PFSK-1 (cell line): Measurements from ENCODE around the gene TAS2R60.

Experiments
- FOXP2 ChIP-seq: optimal IDR thresholded peaks from 2 replicates; pipeline ENCODE3; 2011; ENCODE audit warnings: borderline replicate concordance, control low read depth, inconsistent platforms; ENCODE audit not compliant: insufficient read depth; ENCODE audit errors: extremely low read length, extremely low read depth
- POLR2AphosphoS5 ChIP-seq: IDR thresholded peaks from 2 replicates; pipeline ENCODE4 v1.6.1; 2012; ENCODE audit warnings: low read depth, mild to moderate bottlenecking, control low read depth, low read length, moderate library complexity
- SIN3A ChIP-seq: IDR thresholded peaks from 2 replicates; pipeline ENCODE4 v1.6.1; 2012; ENCODE audit warnings: mild to moderate bottlenecking, low read length, moderate library complexity, borderline replicate concordance; ENCODE audit not compliant: insufficient read depth
- TAF1 ChIP-seq: IDR thresholded peaks from 2 replicates; pipeline ENCODE4 v1.6.1; 2012; ENCODE audit warnings: low read length, control low read depth, borderline replicate concordance; ENCODE audit not compliant: insufficient read depth
- TF ChIP-seq, protein P1 (sequence below), 2 experiments: IDR thresholded peaks; 2 replicates each; pipeline versions ENCODE4 v1.6.1 to v1.8.0; 2011 to 2012; ENCODE audit warnings: low read depth in 2 of 2, low read length in 2 of 2, control low read depth in 1 of 2, inconsistent platforms in 1 of 2, mild to moderate bottlenecking in 1 of 2, moderate library complexity in 1 of 2; ENCODE audit not compliant: insufficient read depth in 1 of 2

The TAS2R60 gene

DNA sequence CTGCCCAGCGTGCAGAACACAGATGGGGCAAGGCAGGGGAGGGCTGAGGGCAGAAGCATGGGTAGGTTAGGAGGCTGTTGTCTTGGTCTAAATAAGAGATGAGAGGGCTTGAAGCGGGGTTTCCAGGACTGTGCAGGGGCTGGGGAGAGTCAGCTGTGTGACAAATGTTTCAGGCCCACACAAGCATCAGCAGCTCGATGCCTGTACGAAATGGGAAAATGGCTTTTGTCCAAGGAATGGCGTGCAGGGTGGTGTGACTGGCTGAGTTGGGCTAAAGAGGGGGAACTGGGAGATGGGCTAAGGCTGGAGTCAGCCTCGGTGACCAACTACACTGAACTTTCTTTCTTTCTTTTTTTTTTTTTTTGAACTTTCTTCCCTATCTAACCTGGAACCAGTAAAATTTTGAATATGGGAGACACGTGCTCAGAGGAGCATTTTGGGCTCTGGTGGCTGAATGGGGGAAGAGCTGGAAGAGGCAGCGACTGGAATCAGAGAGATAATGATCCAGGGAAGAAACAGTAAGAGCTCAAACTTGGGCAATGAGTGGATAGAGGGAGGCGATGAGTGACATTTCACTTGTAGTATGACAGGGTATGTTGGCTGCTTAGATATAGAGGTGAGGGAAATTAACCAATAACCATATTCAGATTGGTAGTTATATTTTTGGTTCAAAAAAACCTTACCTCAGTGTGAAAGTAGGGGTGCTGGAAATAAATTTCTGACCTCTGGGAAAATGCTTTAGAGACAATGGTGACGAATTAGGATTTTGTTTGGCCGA lies 24.4 kb upstream of the TAS2R60 start:
- no peak for TF ChIP-seq POLR2AphosphoS5
- TF ChIP-seq, protein P1, sequence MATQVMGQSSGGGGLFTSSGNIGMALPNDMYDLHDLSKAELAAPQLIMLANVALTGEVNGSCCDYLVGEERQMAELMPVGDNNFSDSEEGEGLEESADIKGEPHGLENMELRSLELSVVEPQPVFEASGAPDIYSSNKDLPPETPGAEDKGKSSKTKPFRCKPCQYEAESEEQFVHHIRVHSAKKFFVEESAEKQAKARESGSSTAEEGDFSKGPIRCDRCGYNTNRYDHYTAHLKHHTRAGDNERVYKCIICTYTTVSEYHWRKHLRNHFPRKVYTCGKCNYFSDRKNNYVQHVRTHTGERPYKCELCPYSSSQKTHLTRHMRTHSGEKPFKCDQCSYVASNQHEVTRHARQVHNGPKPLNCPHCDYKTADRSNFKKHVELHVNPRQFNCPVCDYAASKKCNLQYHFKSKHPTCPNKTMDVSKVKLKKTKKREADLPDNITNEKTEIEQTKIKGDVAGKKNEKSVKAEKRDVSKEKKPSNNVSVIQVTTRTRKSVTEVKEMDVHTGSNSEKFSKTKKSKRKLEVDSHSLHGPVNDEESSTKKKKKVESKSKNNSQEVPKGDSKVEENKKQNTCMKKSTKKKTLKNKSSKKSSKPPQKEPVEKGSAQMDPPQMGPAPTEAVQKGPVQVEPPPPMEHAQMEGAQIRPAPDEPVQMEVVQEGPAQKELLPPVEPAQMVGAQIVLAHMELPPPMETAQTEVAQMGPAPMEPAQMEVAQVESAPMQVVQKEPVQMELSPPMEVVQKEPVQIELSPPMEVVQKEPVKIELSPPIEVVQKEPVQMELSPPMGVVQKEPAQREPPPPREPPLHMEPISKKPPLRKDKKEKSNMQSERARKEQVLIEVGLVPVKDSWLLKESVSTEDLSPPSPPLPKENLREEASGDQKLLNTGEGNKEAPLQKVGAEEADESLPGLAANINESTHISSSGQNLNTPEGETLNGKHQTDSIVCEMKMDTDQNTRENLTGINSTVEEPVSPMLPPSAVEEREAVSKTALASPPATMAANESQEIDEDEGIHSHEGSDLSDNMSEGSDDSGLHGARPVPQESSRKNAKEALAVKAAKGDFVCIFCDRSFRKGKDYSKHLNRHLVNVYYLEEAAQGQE (IDR thresholded peaks at IDR 0.05; ENCODE audit: insufficient read depth in 1 of 2, low read depth in 2 of 2, low read length in 2 of 2): no peak
- no peak for TF ChIP-seq SIN3A
- no peak for TF ChIP-seq FOXP2
- no peak for TF ChIP-seq TAF1

DNA sequence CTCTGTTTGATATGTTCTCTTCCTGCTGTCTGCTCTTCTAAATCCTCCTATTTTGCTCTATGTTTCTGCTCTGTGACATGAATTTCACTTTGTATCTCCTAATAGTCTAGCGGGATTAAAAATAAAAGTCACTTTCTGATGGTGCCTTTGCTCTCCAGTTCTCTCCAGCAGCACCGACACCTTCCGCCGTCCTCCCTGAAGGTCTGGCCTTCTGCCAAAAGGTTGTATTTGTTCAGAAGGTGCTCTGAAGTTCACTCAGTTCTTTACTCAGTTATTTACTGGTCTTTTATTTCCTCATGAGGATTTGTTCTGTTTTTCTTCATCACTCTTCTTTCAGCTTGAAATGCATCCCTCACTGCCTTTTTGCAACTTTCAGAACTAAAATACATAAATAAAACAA lies 23.4 kb upstream of the TAS2R60 start:
- TF ChIP-seq TAF1 (no peak), SIN3A (no peak), FOXP2 (no peak), POLR2AphosphoS5 (no peak)
- TF ChIP-seq, protein P1 (IDR thresholded peaks at IDR 0.05; ENCODE audit: insufficient read depth in 1 of 2, low read depth in 2 of 2, low read length in 2 of 2): no peak

DNA sequence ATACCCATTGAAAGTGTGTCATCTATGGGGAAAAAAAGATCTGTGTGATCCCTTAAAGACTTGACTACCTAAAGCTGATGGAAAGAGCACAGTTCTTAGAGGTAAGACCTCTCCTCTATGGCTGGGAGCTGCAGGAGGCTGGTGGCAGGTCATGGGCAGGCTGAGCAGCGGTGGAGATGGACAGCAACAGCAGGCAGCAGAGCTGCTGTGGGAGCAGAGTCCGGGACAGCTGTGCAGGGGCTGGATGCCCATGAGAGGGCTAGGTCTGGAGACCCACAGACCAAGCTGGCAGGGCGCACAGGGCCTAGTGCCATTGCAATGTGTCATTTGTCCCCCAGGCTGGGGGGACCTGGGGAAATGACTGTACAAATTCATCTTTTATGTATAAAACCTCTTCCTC lies 21.2 kb upstream of the TAS2R60 start:
- TF ChIP-seq TAF1 (no peak), POLR2AphosphoS5 (no peak), FOXP2 (no peak), SIN3A (no peak)
- TF ChIP-seq, protein P1 (IDR thresholded peaks at IDR 0.05; ENCODE audit: insufficient read depth in 1 of 2, low read depth in 2 of 2, low read length in 2 of 2): no peak

DNA sequence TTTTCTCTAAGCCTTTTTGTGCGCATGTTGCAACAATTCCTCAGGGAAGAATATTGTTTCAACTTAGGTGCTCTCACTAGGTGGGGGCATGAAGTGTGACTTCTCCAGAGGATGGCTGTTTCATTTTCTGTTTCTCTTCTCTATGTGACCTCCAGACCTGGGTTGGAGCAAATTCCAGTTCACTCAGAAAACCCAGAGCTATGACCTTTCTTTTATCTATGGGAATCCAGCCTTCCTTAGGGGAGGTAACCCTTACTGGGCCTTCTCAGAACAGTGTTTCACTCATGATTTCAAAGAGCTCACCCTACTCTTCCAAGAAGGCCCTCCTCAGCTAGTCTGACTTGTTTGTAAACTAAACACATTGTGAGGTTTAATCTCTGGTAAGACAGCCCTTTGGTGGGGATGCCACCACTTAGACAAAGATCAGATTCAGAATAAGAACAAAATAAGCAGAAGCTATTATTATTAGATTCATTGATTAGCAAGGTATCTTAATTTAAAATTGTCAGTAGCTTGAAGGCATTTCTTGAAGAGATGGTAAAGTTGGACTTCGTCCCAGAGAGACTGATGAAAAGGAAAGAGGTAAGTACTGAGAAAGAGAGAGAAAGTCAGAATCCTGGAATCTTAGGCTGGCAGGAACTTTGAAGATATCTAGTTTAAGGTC lies 16.6 kb upstream of the TAS2R60 start:
- TF ChIP-seq SIN3A (no peak), POLR2AphosphoS5 (no peak), TAF1 (no peak), FOXP2 (no peak)
- TF ChIP-seq, protein P1 (IDR thresholded peaks at IDR 0.05; ENCODE audit: insufficient read depth in 1 of 2, low read depth in 2 of 2, low read length in 2 of 2): no peak
